Hepatocyte (in vitro differentiated cells): ENCODE measurements around the gene ANKS1B.

Experiments
- CTCF ChIP-seq: fragments of 200-600 bp; sonication (generic); IDR thresholded peaks from 2 replicates; pipeline ENCODE4 v1.5.1; 2016; ENCODE audit warnings: antibody characterized with exemption, mild to moderate bottlenecking; ENCODE audit not compliant: poor library complexity
- EZH2 ChIP-seq: fragments of 200-600 bp; sonication (generic); IDR thresholded peaks from 2 replicates; pipeline ENCODE4 v1.6.1; 2016; ENCODE audit warnings: antibody characterized with exemption, mild to moderate bottlenecking, borderline replicate concordance
- EZH2phosphoT487 ChIP-seq: fragments of 200-600 bp; sonication (generic); IDR thresholded peaks from one replicate; pipeline ENCODE4 v1.6.1; 2018; ENCODE audit warnings: antibody characterized with exemption, mild to moderate bottlenecking, low read depth, moderate library complexity; ENCODE audit not compliant: unreplicated experiment, severe bottlenecking

DNA sequence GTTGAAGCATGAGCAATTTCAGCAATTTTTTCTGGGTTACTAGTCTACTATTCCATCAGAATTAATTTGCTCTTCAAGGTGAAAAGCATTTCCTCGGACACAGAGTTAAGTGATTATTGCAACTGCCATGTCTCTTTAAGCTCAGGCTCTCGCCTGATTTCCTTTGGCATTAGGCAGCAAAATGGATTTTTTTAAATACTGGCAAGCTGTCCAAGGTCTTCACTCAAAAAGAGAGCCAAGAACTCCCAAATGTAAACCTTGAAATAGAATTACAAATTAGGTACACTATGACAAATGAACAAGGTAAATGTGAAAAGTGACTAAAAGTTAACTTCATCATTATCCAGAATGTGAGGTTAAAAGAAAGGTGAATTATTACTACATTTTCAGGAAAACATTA lies 225.3 kb downstream of the ANKS1B start:
- no peak for TF ChIP-seq CTCF
- TF ChIP-seq EZH2 = no peak
- no peak for TF ChIP-seq EZH2phosphoT487
